ENCODE data around the gene NSFL1C. TPM values are rescaled to one million over a fixed set of nuclear protein-coding genes. Genes with fewer than 3 reads are reported as not detected.

Gene NSFL1C
- total RNA-seq, 1 experiment from 2014 or later: 119 TPM

- DNase-seq: no peak
- H3K27me3 ChIP-seq (replicated peaks; ENCODE audit: control insufficient read depth, insufficient read depth, low read length): no peaks in the 10 kb centered on the region
- no peak overlapping the region for H3K4me3 Mint-ChIP-seq (ENCODE audit: unreplicated experiment)
- intact Hi-C loops (cut with micrococcal nuclease; ENCODE audit: unreplicated experiment): loop anchor here (5.0 kb wide), 1 partner anchor 37 kb away; no protein-coding TSS in a partner anchor
- BruUV-seq (replicated peaks): no TSS peak
- CTCF ChIA-PET: interaction anchor here (1.4 kb wide), 1 partner anchor 69 kb away, joined by 4 read pairs; no protein-coding TSS in a partner anchor
- no peaks in the 10 kb centered on the region for H3K36me3 ChIP-seq (ENCODE audit: control insufficient read depth, insufficient read depth, low read length)
- H3K4me3 ChIP-seq (ENCODE audit: low read depth, low read length): no peak overlapping the region
- no peak overlapping the region for H3K27ac Mint-ChIP-seq (ENCODE audit: unreplicated experiment)
- no peaks in the 10 kb centered on the region for H3K4me1 ChIP-seq
- POLR2A ChIA-PET: no interaction called here
- H3K4me1 Mint-ChIP-seq (ENCODE audit: low read depth, unreplicated experiment): no peaks in the 10 kb centered on the region
- H3K36me3 Mint-ChIP-seq (ENCODE audit: insufficient read depth, unreplicated experiment): peaks cover 6% of the 10 kb centered on the region
- H3K9me3 ChIP-seq: no peaks in the 10 kb centered on the region
- no peaks in the 10 kb centered on the region for H3K9me3 Mint-ChIP-seq (ENCODE audit: unreplicated experiment)
- H3K27me3 Mint-ChIP-seq (ENCODE audit: insufficient read depth, unreplicated experiment): peaks cover 7% of the 10 kb centered on the region
- no peak for TF ChIP-seq CTCF (IDR thresholded peaks at IDR 0.05; ENCODE audit: insufficient read depth in 1 of 2, low read depth in 1 of 2, low read length in 1 of 2, severe bottlenecking in 1 of 2, unreplicated experiment in 1 of 2)
Measured at GRCh38 chr20:1435337-1435699, 31.3 kb downstream of the NSFL1C start.

- intact Hi-C loops (cut with micrococcal nuclease; ENCODE audit: unreplicated experiment): loop anchor here (5.0 kb wide), 1 partner anchor 38 kb away; no protein-coding TSS in a partner anchor
- POLR2A ChIA-PET: no interaction called here
Measured at GRCh38 chr20:1434571-1435336, 31.9 kb downstream of the NSFL1C start.

GRCh38 chr20:1431158-1431557, 35.5 kb downstream of the NSFL1C start:
- H3K36me3 ChIP-seq (ENCODE audit: control insufficient read depth, insufficient read depth, low read length): no peaks in the 10 kb centered on the region
- Mint-ChIP-seq H3K36me3 (ENCODE audit: insufficient read depth, unreplicated experiment) (no peaks in the 10 kb centered on the region), H3K27ac (ENCODE audit: unreplicated experiment) (no peak overlapping the region), H3K4me3 (ENCODE audit: unreplicated experiment) (no peak overlapping the region), H3K9me3 (ENCODE audit: unreplicated experiment) (no peaks in the 10 kb centered on the region), H3K27me3 (ENCODE audit: insufficient read depth, unreplicated experiment) (peaks cover 7% of the 10 kb centered on the region), H3K4me1 (ENCODE audit: low read depth, unreplicated experiment) (no peaks in the 10 kb centered on the region)
- no peaks in the 10 kb centered on the region for H3K4me1 ChIP-seq
- ChIA-PET POLR2A (no interaction called here), CTCF (interaction anchor here (0.6 kb wide), 1 partner anchor 73 kb away, joined by 4 read pairs; no protein-coding TSS in a partner anchor)
- no peaks in the 10 kb centered on the region for H3K9me3 ChIP-seq
- TF ChIP-seq CTCF (IDR thresholded peaks at IDR 0.05; ENCODE audit: insufficient read depth in 1 of 2, low read depth in 1 of 2, low read length in 1 of 2, severe bottlenecking in 1 of 2, unreplicated experiment in 1 of 2): no peak
- no peak overlapping the region for H3K4me3 ChIP-seq (ENCODE audit: low read depth, low read length)
- no peaks in the 10 kb centered on the region for H3K27me3 ChIP-seq (replicated peaks; ENCODE audit: control insufficient read depth, insufficient read depth, low read length)
- no peak for DNase-seq
- no TSS peak for BruUV-seq (replicated peaks)
- intact Hi-C loops (cut with micrococcal nuclease; ENCODE audit: unreplicated experiment): no loop called here

More at GRCh38 chr20:1434571-1435336, 31.9 kb downstream of the NSFL1C start:
- Mint-ChIP-seq H3K27me3 (ENCODE audit: insufficient read depth, unreplicated experiment) (peaks cover 7% of the 10 kb centered on the region), H3K4me1 (ENCODE audit: low read depth, unreplicated experiment) (no peaks in the 10 kb centered on the region), H3K36me3 (ENCODE audit: insufficient read depth, unreplicated experiment) (peaks cover 6% of the 10 kb centered on the region), H3K4me3 (ENCODE audit: unreplicated experiment) (no peak overlapping the region), H3K27ac (ENCODE audit: unreplicated experiment) (no peak overlapping the region), H3K9me3 (ENCODE audit: unreplicated experiment) (no peaks in the 10 kb centered on the region)
- no peaks in the 10 kb centered on the region for H3K27me3 ChIP-seq (replicated peaks; ENCODE audit: control insufficient read depth, insufficient read depth, low read length)
- TF ChIP-seq CTCF (IDR thresholded peaks at IDR 0.05; ENCODE audit: insufficient read depth in 1 of 2, low read depth in 1 of 2, low read length in 1 of 2, severe bottlenecking in 1 of 2, unreplicated experiment in 1 of 2): no peak
- CTCF ChIA-PET: interaction anchor here (1.4 kb wide), 1 partner anchor 69 kb away, joined by 4 read pairs; no protein-coding TSS in a partner anchor
- H3K4me1 ChIP-seq: no peaks in the 10 kb centered on the region
- BruUV-seq (replicated peaks): no TSS peak
- no peak for DNase-seq
- H3K4me3 ChIP-seq (ENCODE audit: low read depth, low read length): no peak overlapping the region
- H3K36me3 ChIP-seq (ENCODE audit: control insufficient read depth, insufficient read depth, low read length): no peaks in the 10 kb centered on the region
- no peaks in the 10 kb centered on the region for H3K9me3 ChIP-seq
